Hepatocyte (in vitro differentiated cells): ENCODE data around the gene HYAL2.

Experiments
- EZH2 ChIP-seq: fragments of 200-600 bp; sonication (generic); IDR thresholded peaks from 2 replicates; pipeline ENCODE4 v1.6.1; 2016; ENCODE audit warnings: antibody characterized with exemption, mild to moderate bottlenecking, borderline replicate concordance
- EZH2phosphoT487 ChIP-seq: fragments of 200-600 bp; sonication (generic); IDR thresholded peaks from one replicate; pipeline ENCODE4 v1.6.1; 2018; ENCODE audit warnings: antibody characterized with exemption, mild to moderate bottlenecking, low read depth, moderate library complexity; ENCODE audit not compliant: unreplicated experiment, severe bottlenecking
- TF ChIP-seq, protein P1 (sequence below): fragments of 200-600 bp; sonication (generic); IDR thresholded peaks from 2 replicates; pipeline ENCODE4 v1.5.1; 2016; ENCODE audit warnings: antibody characterized with exemption, mild to moderate bottlenecking; ENCODE audit not compliant: poor library complexity

DNA sequence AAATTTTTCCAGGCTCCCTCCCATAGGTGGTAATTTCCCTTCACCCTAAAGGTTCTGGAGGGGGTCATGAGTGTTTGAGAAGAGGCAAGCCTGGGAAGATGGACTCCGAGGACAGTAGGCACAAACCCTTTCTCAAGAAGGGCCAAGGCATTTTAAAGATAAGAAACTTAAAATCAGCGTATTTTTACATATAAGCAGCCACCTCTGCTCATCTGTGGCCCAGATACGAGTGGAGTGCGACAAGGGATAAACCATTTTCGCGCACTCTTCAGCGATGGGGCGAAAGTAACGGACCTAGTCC, 17.6 kb upstream of the HYAL2 start:
- TF ChIP-seq, protein P1, sequence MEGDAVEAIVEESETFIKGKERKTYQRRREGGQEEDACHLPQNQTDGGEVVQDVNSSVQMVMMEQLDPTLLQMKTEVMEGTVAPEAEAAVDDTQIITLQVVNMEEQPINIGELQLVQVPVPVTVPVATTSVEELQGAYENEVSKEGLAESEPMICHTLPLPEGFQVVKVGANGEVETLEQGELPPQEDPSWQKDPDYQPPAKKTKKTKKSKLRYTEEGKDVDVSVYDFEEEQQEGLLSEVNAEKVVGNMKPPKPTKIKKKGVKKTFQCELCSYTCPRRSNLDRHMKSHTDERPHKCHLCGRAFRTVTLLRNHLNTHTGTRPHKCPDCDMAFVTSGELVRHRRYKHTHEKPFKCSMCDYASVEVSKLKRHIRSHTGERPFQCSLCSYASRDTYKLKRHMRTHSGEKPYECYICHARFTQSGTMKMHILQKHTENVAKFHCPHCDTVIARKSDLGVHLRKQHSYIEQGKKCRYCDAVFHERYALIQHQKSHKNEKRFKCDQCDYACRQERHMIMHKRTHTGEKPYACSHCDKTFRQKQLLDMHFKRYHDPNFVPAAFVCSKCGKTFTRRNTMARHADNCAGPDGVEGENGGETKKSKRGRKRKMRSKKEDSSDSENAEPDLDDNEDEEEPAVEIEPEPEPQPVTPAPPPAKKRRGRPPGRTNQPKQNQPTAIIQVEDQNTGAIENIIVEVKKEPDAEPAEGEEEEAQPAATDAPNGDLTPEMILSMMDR: no peak
- no peak for TF ChIP-seq EZH2
- no peak for TF ChIP-seq EZH2phosphoT487
